Omental fat pad (tissue), 4 donors: ENCODE measurements around the gene NRG2. TPM values are rescaled to one million over a fixed set of nuclear protein-coding genes. Genes with fewer than 3 reads are reported as not detected.

ENCODE experiments used
- ATAC-seq: fragments of 150-250 bp; one replicate; pipeline ENCODE4 v1.9.1; 2016; ENCODE audit warnings: mild to moderate bottlenecking, moderate library complexity; ENCODE audit not compliant: low FRiP score
- DNase-seq: peaks from one replicate; pipeline ENCODE4 v3.0.0-alpha.2; 2019; ENCODE audit warnings: low spot score
- CTCF ChIP-seq, 3 donors: fragments of 450-650 bp; IDR thresholded peaks; one replicate each; pipeline ENCODE4 v1.5.1; 2016 to 2017; ENCODE audit warnings: antibody characterized with exemption in 3 of 3, mild to moderate bottlenecking in 3 of 3, moderate library complexity in 2 of 3
- total RNA-seq, 4 donors: library from RNA; depleted of rRNA; stranded (reverse); fragments of >200 nt; gene quantifications; one replicate each; pipeline ENCODE4 v1.1.0, GENCODE V29; 2016

The NRG2 gene
- total RNA-seq, 4 donors from 2014 or later, result 2.3 to 16.9 (median 5.9) TPM

- ATAC-seq (no peak), DNase-seq (no peak)
- TF ChIP-seq CTCF (IDR thresholded peaks at IDR 0.05), result no peak
Observed at GRCh38 chr5:140004174-140004573, 38.9 kb downstream of the NRG2 start.

GRCh38 chr5:140003519-140003918, 39.6 kb downstream of the NRG2 start:
- DNase-seq (no peak), ATAC-seq (no peak)
- TF ChIP-seq CTCF (IDR thresholded peaks at IDR 0.05), result no peak

GRCh38 chr5:140000332-140000731, 42.8 kb downstream of the NRG2 start:
- no peak for TF ChIP-seq CTCF (IDR thresholded peaks at IDR 0.05)
- DNase-seq (no peak), ATAC-seq (no peak)

GRCh38 chr5:139998837-139999236, 44.3 kb downstream of the NRG2 start:
- DNase-seq (no peak), ATAC-seq (no peak)
- TF ChIP-seq CTCF (IDR thresholded peaks at IDR 0.05), result no peak

GRCh38 chr5:139997276-139997675, 45.8 kb downstream of the NRG2 start:
- no peak for TF ChIP-seq CTCF (IDR thresholded peaks at IDR 0.05)
- DNase-seq (no peak), ATAC-seq (no peak)

GRCh38 chr5:139995929-139996328, 47.2 kb downstream of the NRG2 start:
- DNase-seq (no peak), ATAC-seq (no peak)
- no peak for TF ChIP-seq CTCF (IDR thresholded peaks at IDR 0.05)

GRCh38 chr5:139994234-139994633, 48.9 kb downstream of the NRG2 start:
- ATAC-seq (no peak), DNase-seq (no peak)
- TF ChIP-seq CTCF (IDR thresholded peaks at IDR 0.05), result no peak
